K562 (cell line): ENCODE data around the gene NFATC1.

Source experiments
- CREBBP ChIP-seq: IDR thresholded peaks from one replicate; pipeline ENCODE4 v1.6.1; 2012; ENCODE audit warnings: low read depth, mild to moderate bottlenecking, control low read depth, inconsistent platforms, low read length
- FOSL1 ChIP-seq: fragments of 200-800 bp; sonication (Bioruptor generic); conservative IDR thresholded peaks from 2 replicates; pipeline ENCODE4 v1.6.1; 2016; ENCODE audit warnings: missing genetic modification characterization, missing compliant biosample characterization
- FOXA1 ChIP-seq: fragments of 450-650 bp; IDR thresholded peaks from 2 replicates; pipeline ENCODE4 v1.6.1; 2016; ENCODE audit warnings: mild to moderate bottlenecking, borderline replicate concordance
- LEF1 ChIP-seq: fragments of 450-650 bp; IDR thresholded peaks from 2 replicates; pipeline ENCODE4 v1.6.1; 2016; ENCODE audit warnings: mild to moderate bottlenecking
- MEF2A ChIP-seq: IDR thresholded peaks from 2 replicates; pipeline ENCODE4 v1.6.1; 2011; ENCODE audit warnings: low read depth, mild to moderate bottlenecking, low read length, moderate library complexity; ENCODE audit not compliant: control insufficient read depth
- MYBL2 ChIP-seq, 2 experiments: fragments of 450-650 bp in 1 of 2; sonication (generic) in 1 of 2; formaldehyde crosslinking in 1 of 2; IDR thresholded peaks; 2 replicates each; pipeline versions ENCODE4 v1.6.1 to v1.8.1; 2017 to 2022; ENCODE audit warnings: borderline replicate concordance in 1 of 2, inconsistent platforms in 1 of 2, low read depth in 1 of 2, mild to moderate bottlenecking in 1 of 2, missing genetic modification reagents in 1 of 2, moderate library complexity in 1 of 2
- NEUROD1 ChIP-seq: fragments of 150-350 bp; IDR thresholded peaks from 2 replicates; pipeline ENCODE4 v1.6.1; 2014; ENCODE audit warnings: borderline replicate concordance, low read length, low read depth; ENCODE audit not compliant: partially characterized antibody
- PHF21A ChIP-seq: fragments of 450-650 bp; IDR thresholded peaks from 2 replicates; pipeline ENCODE4 v1.6.1; 2017; ENCODE audit warnings: low read depth, borderline replicate concordance
- POLR2AphosphoS5 ChIP-seq: IDR thresholded peaks from 2 replicates; pipeline ENCODE4 v1.6.1; 2011; ENCODE audit warnings: mild to moderate bottlenecking, low read depth, low read length, moderate library complexity; ENCODE audit not compliant: control insufficient read depth, insufficient read depth
- SMC3 ChIP-seq: conservative IDR thresholded peaks from 2 replicates; pipeline ENCODE4 v1.6.1; 2011; ENCODE audit warnings: low read depth, low read length, improper control_type of control experiment; ENCODE audit not compliant: insufficient read depth
- ZNF316 ChIP-seq: fragments of 450-650 bp; IDR thresholded peaks from 2 replicates; pipeline ENCODE4 v1.6.1; 2016
- TF ChIP-seq, protein P1 (sequence below): sonication (generic); formaldehyde crosslinking; IDR thresholded peaks from 2 replicates; pipeline ENCODE4 v1.5.0; 2020; ENCODE audit warnings: missing genetic modification reagents
- TF ChIP-seq, protein P2 (sequence below): sonication (generic); formaldehyde crosslinking; IDR thresholded peaks from 2 replicates; pipeline ENCODE4 v1.9.0; 2022; ENCODE audit warnings: mild to moderate bottlenecking, missing genetic modification reagents
- TF ChIP-seq, protein P3 (sequence below): sonication (generic); formaldehyde crosslinking; IDR thresholded peaks from 2 replicates; pipeline ENCODE4 v1.8.0; 2022; ENCODE audit warnings: mild to moderate bottlenecking, low read depth, missing genetic modification reagents

DNA sequence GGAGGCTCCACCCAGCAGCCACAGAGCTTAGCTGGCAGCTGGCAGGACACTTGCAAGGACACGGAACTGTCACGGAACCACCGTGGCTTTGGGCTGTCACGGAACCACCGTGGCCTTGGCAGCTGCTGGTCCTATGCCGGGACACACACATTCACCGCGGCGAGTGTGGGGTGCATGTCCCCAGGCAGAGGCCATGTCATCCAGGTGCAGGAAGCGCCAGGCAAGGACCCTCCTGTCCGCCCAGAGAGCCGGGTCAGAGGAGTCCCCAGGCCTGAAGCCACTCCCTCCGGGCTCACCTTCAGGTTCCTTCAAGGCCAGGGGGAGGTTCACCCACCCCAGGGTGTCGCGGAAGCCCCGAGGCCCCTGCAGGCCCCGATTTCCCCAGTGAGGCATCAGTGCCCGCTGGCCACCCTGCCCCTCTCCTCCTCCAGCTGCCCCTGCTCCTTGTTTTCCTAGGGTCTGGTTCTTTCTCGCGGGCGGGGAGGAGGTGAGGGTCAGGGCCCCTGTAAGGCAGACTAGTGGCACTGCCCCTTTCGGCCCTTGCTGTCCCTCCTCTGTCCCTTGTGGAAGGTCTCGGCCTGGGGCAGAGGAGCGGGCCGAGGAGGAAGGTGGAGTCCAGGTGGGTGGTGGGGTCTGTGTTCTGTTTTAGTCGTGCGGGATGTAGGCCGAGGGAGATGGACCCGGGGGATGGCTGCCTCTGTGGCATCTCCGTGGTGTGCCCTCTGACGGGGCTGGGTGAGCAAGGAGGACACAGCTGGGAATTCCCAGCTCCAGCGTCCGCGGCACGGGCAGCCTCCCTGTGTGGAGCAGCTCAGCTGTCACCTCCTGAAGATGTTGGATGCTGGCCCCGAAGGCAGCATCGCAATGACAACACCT is 60.6 kb downstream of the NFATC1 start:
- no peak for TF ChIP-seq NEUROD1
- TF ChIP-seq FOXA1, result no peak
- TF ChIP-seq, protein P1, sequence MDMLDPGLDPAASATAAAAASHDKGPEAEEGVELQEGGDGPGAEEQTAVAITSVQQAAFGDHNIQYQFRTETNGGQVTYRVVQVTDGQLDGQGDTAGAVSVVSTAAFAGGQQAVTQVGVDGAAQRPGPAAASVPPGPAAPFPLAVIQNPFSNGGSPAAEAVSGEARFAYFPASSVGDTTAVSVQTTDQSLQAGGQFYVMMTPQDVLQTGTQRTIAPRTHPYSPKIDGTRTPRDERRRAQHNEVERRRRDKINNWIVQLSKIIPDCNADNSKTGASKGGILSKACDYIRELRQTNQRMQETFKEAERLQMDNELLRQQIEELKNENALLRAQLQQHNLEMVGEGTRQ (CRISPR knock-in tag), result no peak
- TF ChIP-seq LEF1, result no peak
- no peak for TF ChIP-seq ZNF316
- TF ChIP-seq, protein P2, sequence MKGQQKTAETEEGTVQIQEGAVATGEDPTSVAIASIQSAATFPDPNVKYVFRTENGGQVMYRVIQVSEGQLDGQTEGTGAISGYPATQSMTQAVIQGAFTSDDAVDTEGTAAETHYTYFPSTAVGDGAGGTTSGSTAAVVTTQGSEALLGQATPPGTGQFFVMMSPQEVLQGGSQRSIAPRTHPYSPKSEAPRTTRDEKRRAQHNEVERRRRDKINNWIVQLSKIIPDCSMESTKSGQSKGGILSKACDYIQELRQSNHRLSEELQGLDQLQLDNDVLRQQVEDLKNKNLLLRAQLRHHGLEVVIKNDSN, result no peak
- TF ChIP-seq MYBL2 (IDR thresholded peaks at IDR 0.05; ENCODE audit: low read depth), result no peak
- no peak for TF ChIP-seq MYBL2 (CRISPR knock-in tag; IDR thresholded peaks at IDR 0.05; ENCODE audit: borderline replicate concordance)
- no peak for TF ChIP-seq CREBBP
- no peak for TF ChIP-seq SMC3
- TF ChIP-seq MEF2A, result no peak
- TF ChIP-seq POLR2AphosphoS5, result no peak
- no peak for TF ChIP-seq PHF21A
- no peak for TF ChIP-seq FOSL1
- TF ChIP-seq, protein P3, sequence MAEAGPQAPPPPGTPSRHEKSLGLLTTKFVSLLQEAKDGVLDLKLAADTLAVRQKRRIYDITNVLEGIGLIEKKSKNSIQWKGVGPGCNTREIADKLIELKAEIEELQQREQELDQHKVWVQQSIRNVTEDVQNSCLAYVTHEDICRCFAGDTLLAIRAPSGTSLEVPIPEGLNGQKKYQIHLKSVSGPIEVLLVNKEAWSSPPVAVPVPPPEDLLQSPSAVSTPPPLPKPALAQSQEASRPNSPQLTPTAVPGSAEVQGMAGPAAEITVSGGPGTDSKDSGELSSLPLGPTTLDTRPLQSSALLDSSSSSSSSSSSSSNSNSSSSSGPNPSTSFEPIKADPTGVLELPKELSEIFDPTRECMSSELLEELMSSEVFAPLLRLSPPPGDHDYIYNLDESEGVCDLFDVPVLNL (CRISPR knock-in tag), result no peak
